Testis (tissue), 3 donors: ENCODE measurements around the gene JAM3. TPM values are rescaled to one million over a fixed set of nuclear protein-coding genes. Genes with fewer than 3 reads are reported as not detected.
"Not testable (repeated sequence)": the region's sequence is repeated elsewhere in the genome, so short reads cannot be mapped to it uniquely, and the experiment has no call there.

ENCODE experiments used
- DNase-seq: peaks from one replicate; pipeline ENCODE4 v3.0.0-alpha.2; 2019
- H3K27ac ChIP-seq, 2 donors: fragments of 200-600 bp; sonication (generic); one replicate each; pipeline ENCODE4 v1.5.1; 2019
- H3K27me3 ChIP-seq: fragments of 200-600 bp; sonication (generic); one replicate; pipeline ENCODE4 v1.5.1; 2019
- H3K36me3 ChIP-seq: fragments of 200-600 bp; sonication (generic); one replicate; pipeline ENCODE4 v1.5.1; 2017; ENCODE audit warnings: low read depth; ENCODE audit errors: missing control alignments
- H3K4me1 ChIP-seq: fragments of 200-600 bp; sonication (generic); one replicate; pipeline ENCODE4 v1.5.1; 2019
- H3K4me3 ChIP-seq, 2 donors: fragments of 200-600 bp; sonication (generic); one replicate each; pipeline ENCODE4 v1.5.1; 2017 to 2019
- H3K9me3 ChIP-seq: fragments of 200-600 bp; sonication (generic); one replicate; pipeline ENCODE4 v1.5.1; 2017
- CTCF ChIP-seq, 3 experiments: fragments of 450-650 bp in 2 of 3; fragments of 200-600 bp in 1 of 3; sonication (generic) in 1 of 3; IDR thresholded peaks; one replicate each; pipeline ENCODE4 v1.5.1; 2016 to 2019; ENCODE audit warnings: antibody characterized with exemption in 3 of 3, mild to moderate bottlenecking in 2 of 3, moderate library complexity in 1 of 3
- POLR2A ChIP-seq: fragments of 450-650 bp; IDR thresholded peaks from one replicate; pipeline ENCODE4 v1.6.1; 2017; ENCODE audit warnings: antibody characterized with exemption, mild to moderate bottlenecking, moderate library complexity
- WGBS, 2 donors: methylation state at CpG; one replicate each; pipeline ENCODE4 v1.1.5; 2018; 5-methylcytosine and 5-hydroxymethylcytosine counted together
- intact Hi-C: fragments of 100-400 bp; cut with DNase I; formaldehyde crosslinking; loops from one replicate; pipeline ENCODE4 v1.15.1; 2023; ENCODE audit warnings: low total_unique reads
- polyA plus RNA-seq: library from polyadenylated mRNA; stranded (reverse); fragments of 350-450 nt; fragmentation: Illumina TruSeq; extraction: RNeasy Lipid Tissue Mini Kit (QIAGEN cat#74804); gene quantifications from one replicate; pipeline ENCODE4 v1.2.3, GENCODE V29; 2014; ENCODE audit warnings: low read depth, low replicate concordance; ENCODE audit not compliant: insufficient read depth
- total RNA-seq, 2 donors: library from RNA; depleted of rRNA; stranded (reverse); fragments of >200 nt; gene quantifications; one replicate each; pipeline ENCODE4 v1.2.3, GENCODE V29; 2016

The JAM3 gene
- total and polyA plus RNA-seq, 3 donors from 2014 or later = 81.0 to 188 (median 172) TPM

- Histone ChIP-seq H3K27ac (no peak overlapping the region), H3K4me1 (no peaks in the 10 kb centered on the region), H3K36me3 (no peaks in the 10 kb centered on the region), H3K9me3 (no peaks in the 10 kb centered on the region), H3K27me3 (no peaks in the 10 kb centered on the region), H3K4me3 (no peak overlapping the region)
- TF ChIP-seq CTCF (IDR thresholded peaks at IDR 0.05) (no peak), POLR2A (no peak)
- intact Hi-C loops = no loop called here
- no peak for DNase-seq
- WGBS, 2 donors = 90% methylated on average over 4 of the region's 5 CpGs; no CpG with 5 or more reads in 1 of the 2 donors
Observed at GRCh38 chr11:134173296-134173695, 104.4 kb downstream of the JAM3 start.

DNA sequence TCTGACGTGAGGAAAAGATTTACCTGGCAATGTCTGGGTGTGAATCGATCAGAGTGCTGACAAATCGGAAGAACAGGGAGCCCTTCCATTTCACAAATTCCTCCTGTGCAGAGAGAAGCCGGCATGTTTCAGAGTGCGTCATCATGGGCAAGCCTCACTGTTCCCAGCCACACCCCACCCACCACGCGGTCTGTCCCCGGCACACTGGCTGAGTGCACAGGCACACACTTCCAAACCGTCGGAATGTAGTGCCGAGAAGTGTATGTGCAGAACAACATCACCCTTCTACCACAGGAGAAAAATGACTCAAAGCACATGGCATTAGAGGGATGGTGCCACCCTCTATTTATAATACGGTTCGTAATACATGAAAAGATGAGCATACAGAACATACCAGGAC is 107.4 kb downstream of the JAM3 start:
- Histone ChIP-seq H3K4me1 (no peaks in the 10 kb centered on the region), H3K9me3 (no peaks in the 10 kb centered on the region), H3K27me3 (no peaks in the 10 kb centered on the region), H3K27ac (no peak overlapping the region), H3K36me3 (no peaks in the 10 kb centered on the region), H3K4me3 (no peak overlapping the region)
- TF ChIP-seq POLR2A (no peak), CTCF (IDR thresholded peaks at IDR 0.05) (no peak)
- no peak for DNase-seq
- WGBS, 2 donors = 87 to 92% methylated on average over 13 of the region's 13 CpGs
- intact Hi-C loops = no loop called here

DNA sequence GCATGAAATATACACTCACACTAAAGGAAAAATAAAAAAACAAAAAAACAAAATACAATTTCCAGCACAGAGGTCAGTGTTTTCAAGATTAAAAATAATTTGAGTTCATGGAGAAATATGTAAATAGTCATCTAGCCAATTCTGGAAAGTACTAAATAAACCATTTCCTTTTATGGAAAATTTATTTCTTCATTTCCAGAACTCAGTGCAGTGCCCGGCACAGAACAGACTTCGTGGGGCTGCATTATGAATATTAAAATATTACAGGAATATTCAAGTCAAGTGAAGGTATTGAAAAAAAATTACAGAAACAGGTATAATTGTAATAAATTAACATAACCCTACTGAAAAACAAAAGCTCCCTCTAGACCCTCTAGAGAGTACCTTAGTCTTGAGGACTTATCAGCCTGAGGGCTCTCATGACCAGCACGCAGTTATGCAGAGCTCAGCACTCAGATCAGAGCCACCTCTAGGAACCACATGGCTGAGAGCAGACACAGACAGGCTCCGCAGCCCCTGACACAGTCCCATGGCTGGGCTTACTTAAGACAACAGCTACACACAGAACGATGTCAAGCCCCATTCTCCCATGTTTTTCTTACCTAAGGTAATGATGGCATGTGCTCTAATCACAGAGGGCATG is 109.3 kb downstream of the JAM3 start:
- H3K27me3 ChIP-seq = no peaks in the 10 kb centered on the region
- H3K27ac ChIP-seq = peak overlapping the region; percentile 50 to 63
- no peaks in the 10 kb centered on the region for H3K36me3 ChIP-seq
- TF ChIP-seq POLR2A = no peak
- peaks cover under 1% of the 10 kb centered on the region for H3K4me1 ChIP-seq
- H3K4me3 ChIP-seq = no peak overlapping the region
- H3K9me3 ChIP-seq = no peaks in the 10 kb centered on the region
- DNase-seq = peak; percentile 25
- intact Hi-C loops = no loop called here
- WGBS, 2 donors = 57 to 60% methylated on average over 5 of the region's 5 CpGs

DNA sequence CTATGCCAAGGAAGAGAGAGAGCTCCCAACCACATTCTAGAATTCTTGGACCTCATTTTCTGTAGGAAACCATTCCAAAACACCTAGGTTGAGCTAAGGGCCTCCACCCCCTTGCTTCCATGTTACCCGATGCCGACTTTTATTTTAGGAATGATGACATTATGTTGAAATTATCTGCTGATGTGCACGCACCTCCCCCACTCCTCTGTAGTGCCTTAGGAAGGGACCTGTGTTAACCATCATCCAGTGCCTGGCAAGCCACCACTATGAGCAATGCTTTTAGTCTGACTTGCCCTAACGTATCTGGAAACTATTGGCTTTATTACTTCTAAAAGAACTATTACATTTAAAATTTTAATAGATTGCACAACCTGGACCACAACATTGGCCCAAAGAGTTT is 112.8 kb downstream of the JAM3 start:
- 84 to 87% methylated on average over 4 of the region's 4 CpGs for WGBS, 2 donors
- Histone ChIP-seq H3K4me1 (peaks cover 3% of the 10 kb centered on the region), H3K27me3 (no peaks in the 10 kb centered on the region), H3K4me3 (no peak overlapping the region), H3K36me3 (no peaks in the 10 kb centered on the region), H3K9me3 (no peaks in the 10 kb centered on the region), H3K27ac (no peak overlapping the region)
- intact Hi-C loops = no loop called here
- no peak for TF ChIP-seq CTCF (IDR thresholded peaks at IDR 0.05)
- no peak for TF ChIP-seq POLR2A
- DNase-seq = no peak

DNA sequence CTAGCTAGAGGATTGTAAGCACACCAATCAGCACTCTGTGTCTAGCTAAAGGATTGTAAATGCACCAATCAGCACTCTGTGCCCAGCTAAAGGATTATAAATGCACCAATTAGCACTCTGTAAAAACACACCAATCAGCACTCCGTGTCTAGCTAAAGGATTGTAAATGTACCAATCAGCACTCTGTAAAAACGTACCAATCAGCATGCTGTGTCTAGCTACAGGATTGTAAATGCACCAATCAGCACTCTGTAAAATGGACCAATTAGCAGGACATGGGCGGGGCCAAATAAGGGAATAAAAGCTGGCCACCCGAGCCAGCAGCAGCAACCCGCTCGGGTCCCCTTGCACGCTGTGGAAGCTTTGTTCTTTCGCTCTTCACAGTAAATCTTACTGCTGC is 119.2 kb downstream of the JAM3 start:
- intact Hi-C loops, DNase-seq, H3K9me3 ChIP-seq, H3K36me3 ChIP-seq, H3K4me3 ChIP-seq, H3K4me1 ChIP-seq, H3K27me3 ChIP-seq, H3K27ac ChIP-seq: not testable (repeated sequence)
- 97 to 99% methylated on average over 8 of the region's 8 CpGs for WGBS, 2 donors

- Histone ChIP-seq H3K4me3 (no peak overlapping the region), H3K27me3 (no peaks in the 10 kb centered on the region), H3K36me3 (no peaks in the 10 kb centered on the region), H3K9me3 (no peaks in the 10 kb centered on the region), H3K4me1 (no peaks in the 10 kb centered on the region), H3K27ac (no peak overlapping the region)
- TF ChIP-seq CTCF (IDR thresholded peaks at IDR 0.05) = no peak
- TF ChIP-seq POLR2A = no peak
- intact Hi-C loops = no loop called here
- 72 to 90% methylated on average over 3 to 4 of the region's 4 CpGs for WGBS, 2 donors
- no peak for DNase-seq
Observed at GRCh38 chr11:134196756-134197155, 127.9 kb downstream of the JAM3 start.
